NCI-H1694 (cell line): Measurements from ENCODE around the gene TP53BP2.
"Not testable (repeated sequence)": the region's sequence is repeated elsewhere in the genome, so short reads cannot be mapped to it uniquely, and the experiment has no call there.

ENCODE experiments used
- DNase-seq: peaks from one replicate; lab custom pipeline; 2025; lab: John Stamatoyannopoulos, UW

Gene TP53BP2

GRCh38 chr1:223852337-223852736 is 6.6 kb upstream of the TP53BP2 start:
- no peak for DNase-seq

- DNase-seq: no peak
These were observed 3.9 kb upstream of the TP53BP2 start for GRCh38 chr1:223849352-223850254.

GRCh38 chr1:223848536-223848935 is 2.8 kb upstream of the TP53BP2 start:
- no peak for DNase-seq

- DNase-seq: no peak
These were observed 2.1 kb upstream of the TP53BP2 start for GRCh38 chr1:223847781-223848345.

GRCh38 chr1:223845037-223845809 is 524 bp downstream of the TP53BP2 start:
- peak; percentile 24 for DNase-seq

GRCh38 chr1:223844787-223845036 is 1.0 kb downstream of the TP53BP2 start:
- no peak for DNase-seq

GRCh38 chr1:223843934-223844786 is 1.6 kb downstream of the TP53BP2 start:
- DNase-seq: no peak

- no peak for DNase-seq
These were observed 3.0 kb downstream of the TP53BP2 start for GRCh38 chr1:223842784-223843183.

GRCh38 chr1:223841977-223842623 is 3.6 kb downstream of the TP53BP2 start:
- DNase-seq: not testable (repeated sequence)

- no peak for DNase-seq
These were observed 5.5 kb downstream of the TP53BP2 start for GRCh38 chr1:223840254-223840653.

GRCh38 chr1:223838125-223838854 is 7.5 kb downstream of the TP53BP2 start:
- no peak for DNase-seq

GRCh38 chr1:223837687-223838086 is 8.1 kb downstream of the TP53BP2 start:
- DNase-seq: no peak

- DNase-seq: no peak
These were observed 8.5 kb downstream of the TP53BP2 start for GRCh38 chr1:223837206-223837605.

GRCh38 chr1:223836586-223836985 is 9.2 kb downstream of the TP53BP2 start:
- no peak for DNase-seq

GRCh38 chr1:223835754-223836153 is 10.0 kb downstream of the TP53BP2 start:
- DNase-seq: no peak

GRCh38 chr1:223834660-223835263 is 11.0 kb downstream of the TP53BP2 start:
- no peak for DNase-seq

GRCh38 chr1:223833948-223834347 is 11.8 kb downstream of the TP53BP2 start:
- DNase-seq: no peak

GRCh38 chr1:223832637-223832943 is 13.2 kb downstream of the TP53BP2 start:
- DNase-seq: no peak

- DNase-seq: no peak
These were observed 13.8 kb downstream of the TP53BP2 start for GRCh38 chr1:223831755-223832636.

- no peak for DNase-seq
These were observed 16.1 kb downstream of the TP53BP2 start for GRCh38 chr1:223829678-223830077.
